ENCODE results near the gene PIP5K1B. TPM values are rescaled to one million over a fixed set of nuclear protein-coding genes. Genes with fewer than 3 reads are reported as not detected.

The PIP5K1B gene
- total and polyA plus RNA-seq, 2 of the 13 experiments (the other 11 are each of a cell fraction or from before 2014, with no cell fraction given), result 15.8 to 17.5 TPM

- TF ChIP-seq DDIT3 (CRISPR knock-in tag; IDR thresholded peaks at IDR 0.05) (no peak), EEA1 (CRISPR knock-in tag; IDR thresholded peaks at IDR 0.05; ENCODE audit: borderline replicate concordance) (no peak), ELF1 (CRISPR knock-in tag; IDR thresholded peaks at IDR 0.05) (no peak)
Measured at GRCh38 chr9:68805890-68806517, 101.0 kb downstream of the PIP5K1B start (continued).

GRCh38 chr9:68808338-68808890 lies 103.4 kb downstream of the PIP5K1B start:
- intact Hi-C loops (cut with micrococcal nuclease; ENCODE audit: unreplicated experiment) (no loop called here), in situ Hi-C loops (cut with HindIII; ENCODE audit: extremely low pct_ligation_motif_present, low pct_unique_long_range_greater_than_20kb) (no loop called here)
- Histone ChIP-seq H3K9me3 (ENCODE audit: low read length) (no peaks in the 10 kb centered on the region), H3K27ac (ENCODE audit: extremely low read length, insufficient read depth, low read length) (no peak overlapping the region), H3K36me3 (replicated peaks in 1 of 2; ENCODE audit: control insufficient read depth in 1 of 2, insufficient read depth in 2 of 2, low read length in 2 of 2) (peaks cover 0 to 2% of the 10 kb centered on the region in 2 experiments; a peak in 1 of 5 replicates), H3K4me1 (ENCODE audit: insufficient read depth, low read length) (no peaks in the 10 kb centered on the region), H3K79me2 (ENCODE audit: insufficient read depth, low read length) (no peaks in the 10 kb centered on the region), H3K4me3 (replicated peaks in 1 of 3; ENCODE audit: insufficient read depth in 1 of 3, low read depth in 2 of 3, low read length in 3 of 3) (no peak overlapping the region), H3K9ac (ENCODE audit: insufficient read depth, low read depth, low read length) (no peak overlapping the region), H3K4me2 (ENCODE audit: low read depth, low read length) (no peak overlapping the region), H2AFZ (ENCODE audit: low read length) (no peak overlapping the region), H3K27me3 (ENCODE audit: control insufficient read depth in 1 of 2, insufficient read depth in 2 of 2, low read length in 2 of 2) (no peaks in the 10 kb centered on the region), H4K20me1 (ENCODE audit: insufficient read depth, low read length) (no peaks in the 10 kb centered on the region)
- CTCF ChIA-PET (ENCODE audit: low intra/inter-chr PET ratio, low total read pairs), result no interaction called here
- POLR2A ChIA-PET, result no interaction called here
- DNase-seq (ENCODE audit: low spot score), result no peak
- no peak for FAIRE-seq
- no TSS peak for BruUV-seq (replicated peaks)
- ATAC-seq, result no peak
- WGBS (ENCODE audit: low lambda C conversion rate), result 97% methylated on average over 6 of the region's 6 CpGs
- TF ChIP-seq ZFP82 (CRISPR knock-in tag; IDR thresholded peaks at IDR 0.05; ENCODE audit: borderline replicate concordance), result no peak
- TF ChIP-seq ZNF407 (CRISPR knock-in tag; IDR thresholded peaks at IDR 0.05; ENCODE audit: not compliant biosample characterization), result no peak
- no peak for TF ChIP-seq ZNF33A (CRISPR knock-in tag; IDR thresholded peaks at IDR 0.05; ENCODE audit: borderline replicate concordance)
- no peak for TF ChIP-seq ZNF687 (CRISPR knock-in tag; IDR thresholded peaks at IDR 0.05)
- no peak for TF ChIP-seq ZNF670 (CRISPR knock-in tag; IDR thresholded peaks at IDR 0.05; ENCODE audit: borderline replicate concordance)
- no peak for TF ChIP-seq HHEX (CRISPR knock-in tag; IDR thresholded peaks at IDR 0.05)
